C4-2B (cell line): ENCODE results near the gene CST7.

Source experiments
- H3K27ac ChIP-seq: fragments of 450-650 bp; 2 replicates; pipeline ENCODE4 v1.5.1; 2017
- ZFX ChIP-seq: fragments of 450-650 bp; IDR thresholded peaks from 2 replicates; pipeline ENCODE4 v1.6.1; 2017
- TF ChIP-seq, protein P1 (sequence below): fragments of 450-650 bp; conservative IDR thresholded peaks from 2 replicates; pipeline ENCODE4 v1.5.1; 2017; ENCODE audit warnings: mild to moderate bottlenecking

CST7 gene

DNA sequence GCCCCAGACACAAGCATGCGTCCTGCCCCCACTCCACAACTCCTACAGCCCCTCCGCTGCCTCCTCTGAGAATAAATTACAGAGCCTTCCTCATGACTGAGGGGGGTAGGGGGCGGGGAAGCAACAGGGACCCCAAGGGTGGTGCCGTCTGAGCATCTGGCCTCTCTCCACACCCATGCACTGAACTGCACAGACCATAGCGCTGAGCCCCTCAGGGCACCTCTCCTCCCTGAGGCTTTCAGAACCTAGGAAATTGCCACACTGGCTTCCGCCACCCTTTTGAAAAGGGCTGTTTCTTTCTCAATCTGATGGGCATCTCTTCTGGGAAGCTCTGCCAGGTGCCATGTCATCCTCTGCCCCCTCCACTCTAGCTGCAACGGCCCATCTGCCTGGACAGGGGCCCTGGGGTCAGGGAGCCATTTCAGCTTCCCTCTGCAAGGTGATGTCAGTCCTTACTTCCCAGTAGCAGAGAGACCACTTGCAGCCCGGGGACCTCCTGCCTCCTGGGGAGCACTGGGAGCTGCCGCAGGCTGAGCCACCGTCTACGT is 2.5 kb downstream of the CST7 start:
- H3K27ac ChIP-seq: no peak overlapping the region
- TF ChIP-seq, protein P1, sequence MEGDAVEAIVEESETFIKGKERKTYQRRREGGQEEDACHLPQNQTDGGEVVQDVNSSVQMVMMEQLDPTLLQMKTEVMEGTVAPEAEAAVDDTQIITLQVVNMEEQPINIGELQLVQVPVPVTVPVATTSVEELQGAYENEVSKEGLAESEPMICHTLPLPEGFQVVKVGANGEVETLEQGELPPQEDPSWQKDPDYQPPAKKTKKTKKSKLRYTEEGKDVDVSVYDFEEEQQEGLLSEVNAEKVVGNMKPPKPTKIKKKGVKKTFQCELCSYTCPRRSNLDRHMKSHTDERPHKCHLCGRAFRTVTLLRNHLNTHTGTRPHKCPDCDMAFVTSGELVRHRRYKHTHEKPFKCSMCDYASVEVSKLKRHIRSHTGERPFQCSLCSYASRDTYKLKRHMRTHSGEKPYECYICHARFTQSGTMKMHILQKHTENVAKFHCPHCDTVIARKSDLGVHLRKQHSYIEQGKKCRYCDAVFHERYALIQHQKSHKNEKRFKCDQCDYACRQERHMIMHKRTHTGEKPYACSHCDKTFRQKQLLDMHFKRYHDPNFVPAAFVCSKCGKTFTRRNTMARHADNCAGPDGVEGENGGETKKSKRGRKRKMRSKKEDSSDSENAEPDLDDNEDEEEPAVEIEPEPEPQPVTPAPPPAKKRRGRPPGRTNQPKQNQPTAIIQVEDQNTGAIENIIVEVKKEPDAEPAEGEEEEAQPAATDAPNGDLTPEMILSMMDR: no peak
- no peak for TF ChIP-seq ZFX

DNA sequence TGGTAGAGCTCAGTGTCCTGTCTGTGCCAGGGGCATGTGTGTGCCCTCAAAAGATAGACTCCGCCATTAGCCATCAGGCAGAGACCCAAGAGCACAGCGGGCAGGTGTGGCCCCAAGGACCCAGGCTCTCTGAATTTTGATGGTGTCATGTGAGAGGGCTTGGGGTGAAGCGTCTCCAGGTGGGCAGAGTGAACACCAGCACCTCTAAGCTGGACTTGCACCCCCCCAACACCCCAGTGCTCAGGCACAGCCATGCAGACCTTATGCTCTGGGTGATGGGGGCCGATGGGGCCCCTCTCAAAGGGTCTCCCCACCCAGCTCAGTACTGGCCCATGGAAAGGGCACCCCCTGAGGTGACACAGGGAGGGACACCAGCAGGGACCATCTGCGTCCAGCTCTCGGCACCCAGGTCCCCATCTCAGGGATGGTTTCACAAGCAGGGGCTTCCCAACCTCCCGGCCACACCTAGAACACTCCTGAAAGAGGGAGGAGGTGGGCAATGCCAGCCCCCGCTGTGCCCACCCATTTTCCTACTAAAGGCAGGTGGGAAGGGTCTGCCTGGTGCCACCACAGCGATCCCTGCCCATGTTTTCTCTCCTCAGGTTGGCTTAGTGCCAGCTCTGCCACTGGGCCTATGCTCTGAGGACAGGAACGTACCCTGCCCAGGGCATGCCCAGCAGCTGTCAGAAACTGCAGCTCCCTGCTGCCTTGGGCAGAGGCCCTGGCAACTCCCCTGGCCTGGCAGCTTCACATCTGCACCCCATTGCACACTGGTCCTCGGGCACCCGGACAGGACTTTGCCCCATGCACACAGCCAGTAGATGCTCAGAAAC is 3.5 kb downstream of the CST7 start:
- H3K27ac ChIP-seq: no peak overlapping the region
- TF ChIP-seq, protein P1: no peak
- no peak for TF ChIP-seq ZFX

DNA sequence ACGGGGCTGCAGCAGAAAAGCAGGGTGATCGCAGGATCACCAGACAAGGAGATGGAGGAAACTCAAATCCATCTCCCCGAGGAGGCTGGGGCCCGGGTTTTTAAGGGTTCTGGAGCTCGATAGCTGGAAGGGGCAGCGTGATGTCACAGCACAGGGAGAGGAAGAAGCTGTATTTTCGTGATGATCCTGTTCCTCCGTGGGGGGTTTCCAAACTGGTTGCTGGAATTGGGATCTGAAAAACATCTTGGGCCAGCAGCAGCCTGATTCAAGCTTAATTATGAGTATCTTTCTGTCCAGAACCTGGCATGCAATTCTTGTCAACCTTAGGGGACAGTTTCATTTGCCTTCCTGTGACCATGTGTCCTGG is 4.1 kb downstream of the CST7 start:
- H3K27ac ChIP-seq: no peak overlapping the region
- no peak for TF ChIP-seq ZFX
- TF ChIP-seq, protein P1: no peak

DNA sequence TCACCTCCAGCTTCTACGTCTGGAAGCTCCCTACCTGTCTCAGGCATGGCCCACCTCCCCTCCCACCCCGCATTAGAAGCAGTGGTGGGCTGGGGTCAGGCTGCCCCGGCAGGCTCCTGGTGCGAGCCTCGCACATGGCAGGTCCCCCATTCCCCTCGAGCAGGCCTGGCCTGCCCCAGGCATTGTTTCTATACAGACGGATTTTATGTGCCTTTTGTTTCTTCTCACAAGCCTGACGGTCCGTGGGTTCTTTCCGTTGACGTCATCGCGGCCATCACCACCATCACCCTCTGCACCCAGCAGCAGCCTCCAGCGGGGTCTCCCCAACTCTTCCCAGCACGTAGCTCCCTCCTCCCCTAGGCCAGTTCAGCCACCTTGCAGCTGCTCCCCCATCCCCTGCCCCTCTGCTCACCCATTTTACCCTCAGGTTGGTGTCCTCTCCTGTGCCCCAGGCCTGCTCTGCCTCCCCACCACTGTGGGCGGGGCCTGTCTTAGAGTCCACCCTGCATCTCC is 4.6 kb downstream of the CST7 start:
- no peak for TF ChIP-seq ZFX
- TF ChIP-seq, protein P1: no peak
- no peak overlapping the region for H3K27ac ChIP-seq

DNA sequence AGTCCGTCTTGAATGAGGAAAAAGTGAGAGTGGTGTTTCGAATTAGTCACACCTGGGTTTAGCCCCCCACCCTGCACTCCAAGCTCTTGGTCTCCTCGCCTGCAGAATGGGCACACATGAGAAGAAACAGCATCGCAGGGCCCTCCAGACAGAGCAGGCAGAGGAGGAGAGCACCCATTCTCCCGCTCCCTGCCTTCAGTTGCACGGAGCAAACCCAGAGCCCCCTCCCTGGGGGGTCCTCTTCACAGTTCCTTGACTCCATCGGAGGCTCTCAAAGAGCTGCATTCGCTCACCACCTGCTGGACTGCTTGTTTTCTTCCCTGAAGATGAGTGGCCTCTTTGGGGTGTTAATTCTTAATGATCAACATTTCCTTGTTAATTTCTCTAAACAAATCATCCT is 5.1 kb downstream of the CST7 start:
- H3K27ac ChIP-seq: no peak overlapping the region
- TF ChIP-seq ZFX: no peak
- TF ChIP-seq, protein P1: no peak

DNA sequence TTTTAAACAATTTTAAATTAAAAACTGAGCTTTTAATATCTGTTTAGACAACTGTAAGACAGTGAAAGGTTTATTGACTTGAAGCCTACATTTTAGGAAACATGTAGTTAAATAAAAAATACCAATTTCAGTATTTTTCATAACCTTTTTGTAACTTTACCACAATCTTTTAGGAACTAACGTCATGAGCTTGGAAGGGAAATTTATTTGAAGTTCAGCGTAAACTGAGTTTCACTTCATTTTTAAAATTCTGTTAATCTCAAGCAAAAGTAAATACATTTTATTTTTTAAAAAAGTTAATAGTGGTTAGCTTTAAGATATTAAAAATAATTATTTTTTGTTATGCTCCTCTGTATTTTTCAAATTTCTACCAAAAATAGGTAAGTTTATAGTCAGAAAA is 5.5 kb downstream of the CST7 start:
- H3K27ac ChIP-seq: no peak overlapping the region
- TF ChIP-seq ZFX: no peak
- TF ChIP-seq, protein P1: no peak

DNA sequence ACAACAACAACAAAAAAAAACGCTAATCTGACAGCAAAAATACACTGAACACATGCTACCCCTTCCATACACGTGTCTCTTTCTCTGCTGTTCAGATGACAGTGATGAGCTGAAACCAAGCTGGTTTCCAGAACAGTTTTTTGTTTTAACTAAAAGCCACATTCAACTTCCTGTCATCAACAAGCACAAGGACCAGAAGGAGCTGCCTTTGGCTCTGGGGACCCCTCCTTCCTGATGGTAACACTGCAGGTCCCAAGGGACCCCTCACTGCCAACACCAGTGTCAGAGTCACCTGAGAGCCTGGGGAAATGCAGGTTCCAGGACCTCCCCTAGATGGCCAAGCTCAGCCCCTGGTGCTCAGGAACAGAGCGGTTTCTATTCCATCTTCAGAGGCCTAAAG is 6.0 kb downstream of the CST7 start:
- TF ChIP-seq, protein P1: no peak
- no peak for TF ChIP-seq ZFX
- H3K27ac ChIP-seq: no peak overlapping the region
